ENCODE data around the gene PCBP3.

The PCBP3 gene

GRCh38 chr21:45940621-45941337 is 297.3 kb downstream of the PCBP3 start:
- TF ChIP-seq CTCF (IDR thresholded peaks at IDR 0.05; ENCODE audit: low read depth, low read length, missing control alignments), result no peak
- no peak overlapping the region for H3K4me3 ChIP-seq (ENCODE audit: low read depth, low read length)
- in situ Hi-C loops (cut with HindIII; ENCODE audit: low sequenced_read_pairs), result no loop called here
- DNase-seq (ENCODE audit: low read depth), result no peak

- no peak for DNase-seq (ENCODE audit: low read depth)
- in situ Hi-C loops (cut with HindIII; ENCODE audit: low sequenced_read_pairs), result no loop called here
- H3K4me3 ChIP-seq (ENCODE audit: low read depth, low read length), result no peak overlapping the region
- no peak for TF ChIP-seq CTCF (IDR thresholded peaks at IDR 0.05; ENCODE audit: low read depth, low read length, missing control alignments)
Measured at GRCh38 chr21:45941338-45941710, 297.8 kb downstream of the PCBP3 start.

GRCh38 chr21:45941717-45942546 is 298.4 kb downstream of the PCBP3 start:
- in situ Hi-C loops (cut with HindIII; ENCODE audit: low sequenced_read_pairs), result no loop called here
- no peak overlapping the region for H3K4me3 ChIP-seq (ENCODE audit: low read depth, low read length)
- DNase-seq (ENCODE audit: low read depth), result no peak
- no peak for TF ChIP-seq CTCF (IDR thresholded peaks at IDR 0.05; ENCODE audit: low read depth, low read length, missing control alignments)

- in situ Hi-C loops (cut with HindIII; ENCODE audit: low sequenced_read_pairs), result no loop called here
- no peak for TF ChIP-seq CTCF (IDR thresholded peaks at IDR 0.05; ENCODE audit: low read depth, low read length, missing control alignments)
- H3K4me3 ChIP-seq (ENCODE audit: low read depth, low read length), result no peak overlapping the region
- DNase-seq (ENCODE audit: low read depth), result no peak
Measured at GRCh38 chr21:45942755-45943629, 299.5 kb downstream of the PCBP3 start.

- in situ Hi-C loops (cut with HindIII; ENCODE audit: low sequenced_read_pairs), result no loop called here
- H3K4me3 ChIP-seq (ENCODE audit: low read depth, low read length), result no peak overlapping the region
- no peak for DNase-seq (ENCODE audit: low read depth)
- no peak for TF ChIP-seq CTCF (IDR thresholded peaks at IDR 0.05; ENCODE audit: low read depth, low read length, missing control alignments)
Measured at GRCh38 chr21:45943630-45944540, 300.4 kb downstream of the PCBP3 start.

All from astrocyte of the cerebellum (primary cell).